GM12878 (cell line): ENCODE data around the gene NKIRAS2. TPM values are rescaled to one million over a fixed set of nuclear protein-coding genes. Genes with fewer than 3 reads are reported as not detected.

Experiments
- polyA plus RNA-seq, 11 experiments: library from polyadenylated mRNA; depleted of rRNA in 4 of 11; unstranded in 6 of 11; stranded (reverse) in 5 of 11; fragments of >200 nt; fragmentation: Nextera tagmentation in 4 of 11; fragmentation: Illumina TruSeq in 1 of 11; extraction: Ambion mirVana in 4 of 11; extraction: Trizol in 1 of 11; gene quantifications; 1 replicate in 1 of 11; 2 replicates in 10 of 11; pipeline versions ENCODE4 v1.2.1 to v1.2.3, GENCODE V29; 2011 to 2016; ENCODE audit warnings: inconsistent platforms in 2 of 11, missing spikeins in 2 of 11, low read depth in 1 of 11
- total RNA-seq, 4 experiments: library from RNA; depleted of rRNA in 3 of 4; stranded (reverse); fragments of >200 nt in 3 of 4; fragmentation: Illumina TruSeq in 1 of 4; extraction: Trizol in 1 of 4; gene quantifications; 2 replicates each; pipeline versions ENCODE4 v1.2.1 to v1.2.3, GENCODE V29; 2013 to 2021

The NKIRAS2 gene
- total and polyA plus RNA-seq, 10 of the 15 experiments (the other 5 are each of a cell fraction or from before 2014, with no cell fraction given) = 6.4 to 49.7 (median 27.2) TPM

Other genes starting within 250 kb of the NKIRAS2 start
Only the 7 nearest of the 19 such genes appear.
- gene ACLY, start 101.1 kb upstream of the NKIRAS2 start, total RNA-seq (2014; rRNA removed) = 104 and 111 TPM in 2 replicates
- 112 and 113 TPM in 2 replicates for gene ACLY, start 101.1 kb upstream of the NKIRAS2 start, total RNA-seq (2014; rRNA removed; fragmentation: Illumina TruSeq; extraction: Trizol)
- 224 and 228 TPM in 2 replicates for gene ACLY, start 101.1 kb upstream of the NKIRAS2 start, total RNA-seq (2021)
- gene ACLY, start 101.1 kb upstream of the NKIRAS2 start, polyA plus RNA-seq (2011; rRNA removed) = 96.6 and 140 TPM in 2 replicates
- gene ACLY, start 101.1 kb upstream of the NKIRAS2 start, polyA plus RNA-seq (2014; fragmentation: Illumina TruSeq; extraction: Trizol) = 113 and 136 TPM in 2 replicates
- 10 to 100 TPM; 32.6 to 39.6 TPM for gene ACLY, start 101.1 kb upstream of the NKIRAS2 start, polyA plus RNA-seq (2014; fragmentation: Nextera tagmentation; extraction: Ambion mirVana)
- 128 and 129 TPM in 2 replicates for gene ACLY, start 101.1 kb upstream of the NKIRAS2 start, polyA plus RNA-seq (2014; rRNA removed)
- 100 to 1,000 TPM; 112 to 116 TPM for gene ACLY, start 101.1 kb upstream of the NKIRAS2 start, polyA plus RNA-seq (2016; fragmentation: Nextera tagmentation; extraction: Ambion mirVana)
- 0.11 and 0.16 TPM in 2 replicates for gene ODAD4, start 89.5 kb upstream of the NKIRAS2 start, total RNA-seq (2014; rRNA removed)
- 0.22 and 0.55 TPM in 2 replicates for gene ODAD4, start 89.5 kb upstream of the NKIRAS2 start, total RNA-seq (2014; rRNA removed; fragmentation: Illumina TruSeq; extraction: Trizol)
- gene ODAD4, start 89.5 kb upstream of the NKIRAS2 start, total RNA-seq (2021) = 0.46 TPM in 1 of 2 replicates, not detected in the other
- gene ODAD4, start 89.5 kb upstream of the NKIRAS2 start, polyA plus RNA-seq (2011; rRNA removed) = 0.27 and 0.53 TPM in 2 replicates
- gene ODAD4, start 89.5 kb upstream of the NKIRAS2 start, polyA plus RNA-seq (2014; fragmentation: Illumina TruSeq; extraction: Trizol) = 0.17 and 0.60 TPM in 2 replicates
- gene ODAD4, start 89.5 kb upstream of the NKIRAS2 start, polyA plus RNA-seq (2014; fragmentation: Nextera tagmentation; extraction: Ambion mirVana) = under 1 TPM; 0.10 to 0.44 TPM
- 0.17 and 0.27 TPM in 2 replicates for gene ODAD4, start 89.5 kb upstream of the NKIRAS2 start, polyA plus RNA-seq (2014; rRNA removed)
- gene ODAD4, start 89.5 kb upstream of the NKIRAS2 start, polyA plus RNA-seq (2016; fragmentation: Nextera tagmentation; extraction: Ambion mirVana) = under 1 TPM; 0.68 to 0.73 TPM
- 35.6 and 39.5 TPM in 2 replicates for gene CNP, start 53.3 kb upstream of the NKIRAS2 start, total RNA-seq (2014; rRNA removed)
- gene CNP, start 53.3 kb upstream of the NKIRAS2 start, total RNA-seq (2014; rRNA removed; fragmentation: Illumina TruSeq; extraction: Trizol) = 22.5 and 22.9 TPM in 2 replicates
- 50.9 and 52.2 TPM in 2 replicates for gene CNP, start 53.3 kb upstream of the NKIRAS2 start, total RNA-seq (2021)
- gene CNP, start 53.3 kb upstream of the NKIRAS2 start, polyA plus RNA-seq (2011; rRNA removed) = 14.4 and 24.6 TPM in 2 replicates
- gene CNP, start 53.3 kb upstream of the NKIRAS2 start, polyA plus RNA-seq (2014; fragmentation: Illumina TruSeq; extraction: Trizol) = 16.9 and 26.3 TPM in 2 replicates
- gene CNP, start 53.3 kb upstream of the NKIRAS2 start, polyA plus RNA-seq (2014; fragmentation: Nextera tagmentation; extraction: Ambion mirVana) = 1 to 10 TPM; 1.8 to 4.4 TPM
- 36.5 and 40.4 TPM in 2 replicates for gene CNP, start 53.3 kb upstream of the NKIRAS2 start, polyA plus RNA-seq (2014; rRNA removed)
- gene CNP, start 53.3 kb upstream of the NKIRAS2 start, polyA plus RNA-seq (2016; fragmentation: Nextera tagmentation; extraction: Ambion mirVana) = 10 to 100 TPM; 59.8 to 60.7 TPM
- gene DNAJC7, start 2.7 kb upstream of the NKIRAS2 start, total RNA-seq (2014; rRNA removed) = 70.2 and 70.4 TPM in 2 replicates
- 156 and 173 TPM in 2 replicates for gene DNAJC7, start 2.7 kb upstream of the NKIRAS2 start, total RNA-seq (2014; rRNA removed; fragmentation: Illumina TruSeq; extraction: Trizol)
- 104 and 113 TPM in 2 replicates for gene DNAJC7, start 2.7 kb upstream of the NKIRAS2 start, total RNA-seq (2021)
- gene DNAJC7, start 2.7 kb upstream of the NKIRAS2 start, polyA plus RNA-seq (2011; rRNA removed) = 60.1 and 72.4 TPM in 2 replicates
- 164 and 196 TPM in 2 replicates for gene DNAJC7, start 2.7 kb upstream of the NKIRAS2 start, polyA plus RNA-seq (2014; fragmentation: Illumina TruSeq; extraction: Trizol)
- 10 to 100 TPM; 61.2 to 70.3 TPM for gene DNAJC7, start 2.7 kb upstream of the NKIRAS2 start, polyA plus RNA-seq (2014; fragmentation: Nextera tagmentation; extraction: Ambion mirVana)
- gene DNAJC7, start 2.7 kb upstream of the NKIRAS2 start, polyA plus RNA-seq (2014; rRNA removed) = 89.6 and 91.8 TPM in 2 replicates
- 100 to 1,000 TPM in 1 of 2 experiments, 10 to 100 TPM in 1; 97.9 to 103 TPM for gene DNAJC7, start 2.7 kb upstream of the NKIRAS2 start, polyA plus RNA-seq (2016; fragmentation: Nextera tagmentation; extraction: Ambion mirVana)
- gene C17orf113, start 30.5 kb downstream of the NKIRAS2 start, total RNA-seq (2014; rRNA removed) = 0.11 and 0.17 TPM in 2 replicates
- not detected in 2 replicates for gene C17orf113, start 30.5 kb downstream of the NKIRAS2 start, total RNA-seq (2014; rRNA removed; fragmentation: Illumina TruSeq; extraction: Trizol)
- gene C17orf113, start 30.5 kb downstream of the NKIRAS2 start, total RNA-seq (2021) = 0.08 and 0.11 TPM in 2 replicates
- gene C17orf113, start 30.5 kb downstream of the NKIRAS2 start, polyA plus RNA-seq (2011; rRNA removed) = 0.06 and 0.08 TPM in 2 replicates
- 0.03 TPM in 1 of 2 replicates, not detected in the other for gene C17orf113, start 30.5 kb downstream of the NKIRAS2 start, polyA plus RNA-seq (2014; fragmentation: Illumina TruSeq; extraction: Trizol)
- not detected for gene C17orf113, start 30.5 kb downstream of the NKIRAS2 start, polyA plus RNA-seq (2014; fragmentation: Nextera tagmentation; extraction: Ambion mirVana)
- 0.14 and 0.27 TPM in 2 replicates for gene C17orf113, start 30.5 kb downstream of the NKIRAS2 start, polyA plus RNA-seq (2014; rRNA removed)
- gene C17orf113, start 30.5 kb downstream of the NKIRAS2 start, polyA plus RNA-seq (2016; fragmentation: Nextera tagmentation; extraction: Ambion mirVana) = under 1 TPM; 0.03 to 0.04 TPM
- not detected in 2 replicates for gene ZNF385C, start 78.4 kb downstream of the NKIRAS2 start, total RNA-seq (2014; rRNA removed)
- gene ZNF385C, start 78.4 kb downstream of the NKIRAS2 start, total RNA-seq (2014; rRNA removed; fragmentation: Illumina TruSeq; extraction: Trizol) = 0.09 TPM in 1 of 2 replicates, not detected in the other
- not detected in 2 replicates for gene ZNF385C, start 78.4 kb downstream of the NKIRAS2 start, total RNA-seq (2021)
- 0.07 and 0.09 TPM in 2 replicates for gene ZNF385C, start 78.4 kb downstream of the NKIRAS2 start, polyA plus RNA-seq (2011; rRNA removed)
- 0.07 and 0.11 TPM in 2 replicates for gene ZNF385C, start 78.4 kb downstream of the NKIRAS2 start, polyA plus RNA-seq (2014; fragmentation: Illumina TruSeq; extraction: Trizol)
- not detected for gene ZNF385C, start 78.4 kb downstream of the NKIRAS2 start, polyA plus RNA-seq (2014; fragmentation: Nextera tagmentation; extraction: Ambion mirVana)
- 0.04 and 0.20 TPM in 2 replicates for gene ZNF385C, start 78.4 kb downstream of the NKIRAS2 start, polyA plus RNA-seq (2014; rRNA removed)
- gene ZNF385C, start 78.4 kb downstream of the NKIRAS2 start, polyA plus RNA-seq (2016; fragmentation: Nextera tagmentation; extraction: Ambion mirVana) = under 1 TPM; 0.06 to 0.11 TPM
- 24.5 and 26.4 TPM in 2 replicates for gene DHX58, start 92.6 kb downstream of the NKIRAS2 start, total RNA-seq (2014; rRNA removed)
- 16.2 and 18.6 TPM in 2 replicates for gene DHX58, start 92.6 kb downstream of the NKIRAS2 start, total RNA-seq (2014; rRNA removed; fragmentation: Illumina TruSeq; extraction: Trizol)
- 26.1 and 29.9 TPM in 2 replicates for gene DHX58, start 92.6 kb downstream of the NKIRAS2 start, total RNA-seq (2021)
- gene DHX58, start 92.6 kb downstream of the NKIRAS2 start, polyA plus RNA-seq (2011; rRNA removed) = 50.8 and 69.8 TPM in 2 replicates
- 6.8 and 16.5 TPM in 2 replicates for gene DHX58, start 92.6 kb downstream of the NKIRAS2 start, polyA plus RNA-seq (2014; fragmentation: Illumina TruSeq; extraction: Trizol)
- 1 to 10 TPM; 3.5 to 3.7 TPM for gene DHX58, start 92.6 kb downstream of the NKIRAS2 start, polyA plus RNA-seq (2014; fragmentation: Nextera tagmentation; extraction: Ambion mirVana)
- 31.1 and 33.1 TPM in 2 replicates for gene DHX58, start 92.6 kb downstream of the NKIRAS2 start, polyA plus RNA-seq (2014; rRNA removed)
- 10 to 100 TPM in 1 of 2 experiments, 1 to 10 TPM in 1; 8.4 to 11.2 TPM for gene DHX58, start 92.6 kb downstream of the NKIRAS2 start, polyA plus RNA-seq (2016; fragmentation: Nextera tagmentation; extraction: Ambion mirVana)